Measurements from ENCODE around the gene IQSEC1. TPM values are rescaled to one million over a fixed set of nuclear protein-coding genes. Genes with fewer than 3 reads are reported as not detected.

Gene IQSEC1
- total and polyA plus RNA-seq, 9 of the 15 experiments (the other 6 are each of a cell fraction or from before 2014, with no cell fraction given) = 0.56 to 39.0 (median 6.8) TPM

- TF ChIP-seq CTCF (IDR thresholded peaks at IDR 0.05 in 2 of 3, conservative IDR thresholded peaks at IDR 0.05 in 1 of 3; ENCODE audit: insufficient read depth in 2 of 3, low read depth in 1 of 3, low read length in 3 of 3) = no peak
- TF ChIP-seq FIP1L1 (IDR thresholded peaks at IDR 0.05; ENCODE audit: low read depth, low read length, poor library complexity, severe bottlenecking) = no peak
- no peak for TF ChIP-seq MTF1 (CRISPR knock-in tag; IDR thresholded peaks at IDR 0.05; ENCODE audit: borderline replicate concordance)
- no peak for TF ChIP-seq SREBF1 (IDR thresholded peaks at IDR 0.05; ENCODE audit: borderline replicate concordance, low read depth, low read length)
- TF ChIP-seq GABPB2 (CRISPR knock-in tag; conservative IDR thresholded peaks at IDR 0.05) = no peak
- TF ChIP-seq NONO (IDR thresholded peaks at IDR 0.05; ENCODE audit: low read depth in 2 of 2, low read length in 1 of 2) = no peak
- TF ChIP-seq ESRRA (IDR thresholded peaks at IDR 0.05; ENCODE audit: borderline replicate concordance, low read depth) = no peak
- TF ChIP-seq CBX1 (IDR thresholded peaks at IDR 0.05; ENCODE audit: low read depth) = no peak
- TF ChIP-seq CSDE1 (IDR thresholded peaks at IDR 0.05) = no peak
- TF ChIP-seq ZNF639 (CRISPR knock-in tag; conservative IDR thresholded peaks at IDR 0.05 in 1 of 2, IDR thresholded peaks at IDR 0.05 in 1 of 2) = peak in 1 of 2 experiments; percentile 69; a peak in 2 of 4 replicates
- TF ChIP-seq IRF1 (CRISPR knock-in tag; IDR thresholded peaks at IDR 0.05; ENCODE audit: borderline replicate concordance) = no peak
- TF ChIP-seq CAMTA2 (CRISPR knock-in tag; conservative IDR thresholded peaks at IDR 0.05) = no peak
- TF ChIP-seq TAF9B (IDR thresholded peaks at IDR 0.05; ENCODE audit: partially characterized antibody) = no peak
- no peak for TF ChIP-seq SFPQ (IDR thresholded peaks at IDR 0.05; ENCODE audit: low read depth, low read length)
- TF ChIP-seq MECOM (CRISPR knock-in tag; IDR thresholded peaks at IDR 0.05) = 0 out of 2 replicates have a peak, but pooled peaks have one; percentile 36
- TF ChIP-seq SIN3A (IDR thresholded peaks at IDR 0.05; ENCODE audit: borderline replicate concordance in 2 of 2, control insufficient read depth in 1 of 2, low read depth in 2 of 2, low read length in 2 of 2) = no peak
- TF ChIP-seq HDAC3 (IDR thresholded peaks at IDR 0.05; ENCODE audit: borderline replicate concordance, partially characterized antibody) = no peak
- no peak for TF ChIP-seq ZNF197 (CRISPR knock-in tag; IDR thresholded peaks at IDR 0.05; ENCODE audit: low read depth)
- no peak for TF ChIP-seq TCF7L2 (IDR thresholded peaks at IDR 0.05; ENCODE audit: low read depth, low read length)
- TF ChIP-seq NR1H2 (CRISPR knock-in tag; IDR thresholded peaks at IDR 0.05) = no peak
- no peak for TF ChIP-seq GABPA (tag; conservative IDR thresholded peaks at IDR 0.05; ENCODE audit: low read depth)
Observed at GRCh38 chr3:13011573-13012220, 61.5 kb downstream of the IQSEC1 start (continued).
